Measurements from ENCODE around the gene C1QTNF6.

The C1QTNF6 gene

GRCh38 chr22:37195921-37196320, 7.9 kb upstream of the C1QTNF6 start:
- no peaks in the 10 kb centered on the region for H3K27me3 Mint-ChIP-seq
- DNase-seq = no peak
- peaks cover 0 to 4% of the 10 kb centered on the region in 2 donors for H3K36me3 Mint-ChIP-seq
- H3K4me1 Mint-ChIP-seq = peaks cover 22 to 41% of the 10 kb centered on the region in 2 donors
- no peaks in the 10 kb centered on the region for H3K9me3 Mint-ChIP-seq
- H3K27ac Mint-ChIP-seq = peak overlapping the region; percentile 80
- no peak overlapping the region for H3K4me3 Mint-ChIP-seq
- no peak for ATAC-seq (replicated peaks)

- H3K4me1 Mint-ChIP-seq = peaks cover 13 to 30% of the 10 kb centered on the region in 2 donors
- H3K4me3 Mint-ChIP-seq = no peak overlapping the region
- DNase-seq (no peak), ATAC-seq (replicated peaks) (no peak)
- no peaks in the 10 kb centered on the region for H3K27me3 Mint-ChIP-seq
- H3K36me3 Mint-ChIP-seq = peaks cover 0 to 5% of the 10 kb centered on the region in 2 donors
- H3K27ac Mint-ChIP-seq = no peak overlapping the region
- H3K9me3 Mint-ChIP-seq = no peaks in the 10 kb centered on the region
These were observed 6.7 kb upstream of the C1QTNF6 start for GRCh38 chr22:37194750-37195149.

GRCh38 chr22:37193629-37194191, 5.7 kb upstream of the C1QTNF6 start:
- DNase-seq (no peak), ATAC-seq (replicated peaks) (peak in 1 of 2 donors; percentile 12)
- H3K27me3 Mint-ChIP-seq = no peaks in the 10 kb centered on the region
- H3K27ac Mint-ChIP-seq = peak overlapping the region; percentile 28
- peaks cover 13 to 20% of the 10 kb centered on the region in 2 donors for H3K4me1 Mint-ChIP-seq
- peaks cover 2 to 11% of the 10 kb centered on the region in 2 donors for H3K36me3 Mint-ChIP-seq
- no peak overlapping the region for H3K4me3 Mint-ChIP-seq
- H3K9me3 Mint-ChIP-seq = no peaks in the 10 kb centered on the region

GRCh38 chr22:37192741-37193140, 4.7 kb upstream of the C1QTNF6 start:
- Mint-ChIP-seq H3K27me3 (no peaks in the 10 kb centered on the region), H3K4me1 (peaks cover 8 to 12% of the 10 kb centered on the region in 2 donors), H3K36me3 (peaks cover 2 to 11% of the 10 kb centered on the region in 2 donors), H3K27ac (no peak overlapping the region), H3K4me3 (no peak overlapping the region), H3K9me3 (no peaks in the 10 kb centered on the region)
- no peak for DNase-seq
- ATAC-seq (replicated peaks) = no peak

GRCh38 chr22:37192204-37192603, 4.2 kb upstream of the C1QTNF6 start:
- Mint-ChIP-seq H3K9me3 (no peaks in the 10 kb centered on the region), H3K4me3 (no peak overlapping the region), H3K27ac (no peak overlapping the region), H3K27me3 (no peaks in the 10 kb centered on the region), H3K36me3 (peaks cover 4 to 11% of the 10 kb centered on the region in 2 donors), H3K4me1 (peaks cover 8% of the 10 kb centered on the region in 2 donors)
- no peak for ATAC-seq (replicated peaks)
- no peak for DNase-seq

- no peak for ATAC-seq (replicated peaks)
- no peak overlapping the region for H3K4me3 Mint-ChIP-seq
- DNase-seq = no peak
- peaks cover 4 to 7% of the 10 kb centered on the region in 2 donors for H3K36me3 Mint-ChIP-seq
- H3K9me3 Mint-ChIP-seq = no peaks in the 10 kb centered on the region
- H3K27ac Mint-ChIP-seq = no peak overlapping the region
- peaks cover 12 to 22% of the 10 kb centered on the region in 2 donors for H3K4me1 Mint-ChIP-seq
- H3K27me3 Mint-ChIP-seq = no peaks in the 10 kb centered on the region
These were observed 2.3 kb upstream of the C1QTNF6 start for GRCh38 chr22:37190262-37190780.

- Mint-ChIP-seq H3K27ac (no peak overlapping the region), H3K4me1 (peaks cover 17 to 22% of the 10 kb centered on the region in 2 donors), H3K36me3 (peaks cover 4 to 7% of the 10 kb centered on the region in 2 donors), H3K27me3 (peaks cover 0 to 6% of the 10 kb centered on the region in 2 donors), H3K9me3 (no peaks in the 10 kb centered on the region), H3K4me3 (no peak overlapping the region)
- DNase-seq = no peak
- no peak for ATAC-seq (replicated peaks)
These were observed 937 bp upstream of the C1QTNF6 start for GRCh38 chr22:37188901-37189466.

- no peak for ATAC-seq (replicated peaks)
- peak overlapping the region; percentile 28 for H3K27ac Mint-ChIP-seq
- H3K36me3 Mint-ChIP-seq = peaks cover 4 to 7% of the 10 kb centered on the region in 2 donors
- DNase-seq = no peak
- no peak overlapping the region for H3K4me3 Mint-ChIP-seq
- H3K9me3 Mint-ChIP-seq = no peaks in the 10 kb centered on the region
- peaks cover 18 to 22% of the 10 kb centered on the region in 2 donors for H3K4me1 Mint-ChIP-seq
- H3K27me3 Mint-ChIP-seq = peaks cover 0 to 6% of the 10 kb centered on the region in 2 donors
These were observed 526 bp downstream of the C1QTNF6 start for GRCh38 chr22:37187552-37187890.

- DNase-seq (no peak), ATAC-seq (replicated peaks) (no peak)
- Mint-ChIP-seq H3K4me1 (peaks cover 18 to 22% of the 10 kb centered on the region in 2 donors), H3K27me3 (peaks cover 0 to 6% of the 10 kb centered on the region in 2 donors), H3K27ac (no peak overlapping the region), H3K36me3 (peaks cover 4 to 7% of the 10 kb centered on the region in 2 donors), H3K4me3 (no peak overlapping the region), H3K9me3 (no peaks in the 10 kb centered on the region)
These were observed 987 bp downstream of the C1QTNF6 start for GRCh38 chr22:37186997-37187522.

- Mint-ChIP-seq H3K27ac (peak overlapping the region; percentile 42), H3K4me3 (peak overlapping the region; percentile 63 to 75), H3K4me1 (peaks cover 18 to 22% of the 10 kb centered on the region in 2 donors), H3K36me3 (peaks cover 7% of the 10 kb centered on the region in 2 donors), H3K9me3 (no peaks in the 10 kb centered on the region), H3K27me3 (peaks cover 0 to 6% of the 10 kb centered on the region in 2 donors)
- peak; percentile 53 for DNase-seq
- peak; percentile 86 to 91 for ATAC-seq (replicated peaks)
These were observed 1.6 kb downstream of the C1QTNF6 start for GRCh38 chr22:37186228-37186996.

GRCh38 chr22:37185646-37186227, 2.3 kb downstream of the C1QTNF6 start:
- H3K4me3 Mint-ChIP-seq = no peak overlapping the region
- no peak for DNase-seq
- no peaks in the 10 kb centered on the region for H3K9me3 Mint-ChIP-seq
- H3K27ac Mint-ChIP-seq = no peak overlapping the region
- peaks cover 0 to 6% of the 10 kb centered on the region in 2 donors for H3K27me3 Mint-ChIP-seq
- peaks cover 7% of the 10 kb centered on the region in 2 donors for H3K36me3 Mint-ChIP-seq
- no peak for ATAC-seq (replicated peaks)
- peaks cover 18 to 22% of the 10 kb centered on the region in 2 donors for H3K4me1 Mint-ChIP-seq

- Mint-ChIP-seq H3K4me1 (peaks cover 18 to 22% of the 10 kb centered on the region in 2 donors), H3K27ac (no peak overlapping the region)
- no peak for ATAC-seq (replicated peaks)
These were observed 3.1 kb downstream of the C1QTNF6 start for GRCh38 chr22:37184816-37185541.

GRCh38 chr22:37184380-37184755, 3.7 kb downstream of the C1QTNF6 start:
- peaks cover 6% of the 10 kb centered on the region in 2 donors for H3K36me3 Mint-ChIP-seq
- DNase-seq (no peak), ATAC-seq (replicated peaks) (no peak)
- H3K27ac Mint-ChIP-seq = no peak overlapping the region
- no peaks in the 10 kb centered on the region for H3K9me3 Mint-ChIP-seq
- peaks cover 0 to 6% of the 10 kb centered on the region in 2 donors for H3K27me3 Mint-ChIP-seq
- no peak overlapping the region for H3K4me3 Mint-ChIP-seq
- H3K4me1 Mint-ChIP-seq = peaks cover 18 to 22% of the 10 kb centered on the region in 2 donors

More at GRCh38 chr22:37184816-37185541, 3.1 kb downstream of the C1QTNF6 start:
- no peak for DNase-seq
- Mint-ChIP-seq H3K4me3 (no peak overlapping the region), H3K27me3 (peaks cover 0 to 6% of the 10 kb centered on the region in 2 donors), H3K9me3 (no peaks in the 10 kb centered on the region), H3K36me3 (peaks cover 7 to 11% of the 10 kb centered on the region in 2 donors)

All from stimulated activated naive B cell treated with anti-CD40 and anti-IgM and Interleukin-4, amounts not matched to agents 10 μg/mL and 1 μg/mL and 100 μg/mL, for 72 hours (primary cell).